NB4 (cell line): ENCODE data around the gene AIG1.

Experiments used
- DNase-seq: peaks from one replicate; pipeline ENCODE4 v3.0.0; 2010; ENCODE audit warnings: low read depth
- H3K4me3 ChIP-seq: one replicate; pipeline ENCODE4 v1.5.1; 2011; ENCODE audit warnings: mild to moderate bottlenecking, low read depth, low read length, moderate library complexity
- CTCF ChIP-seq: IDR thresholded peaks from one replicate; pipeline ENCODE4 v1.5.1; 2012; ENCODE audit warnings: low read depth, low read length
- MYC ChIP-seq: IDR thresholded peaks from 2 replicates; pipeline ENCODE4 v1.6.1; 2011; ENCODE audit warnings: low read depth, low read length
- POLR2A ChIP-seq: IDR thresholded peaks from 2 replicates; pipeline ENCODE4 v1.6.1; 2011; ENCODE audit warnings: mild to moderate bottlenecking; ENCODE audit not compliant: insufficient read length; ENCODE audit errors: extremely low read depth
- TF ChIP-seq, protein P1 (sequence below): IDR thresholded peaks from 2 replicates; pipeline ENCODE4 v1.6.1; 2011; ENCODE audit warnings: low read depth, low read length

Gene AIG1

GRCh38 chr6:143050509-143050908 lies 10.2 kb upstream of the AIG1 start:
- DNase-seq = no peak
- TF ChIP-seq, protein P1, sequence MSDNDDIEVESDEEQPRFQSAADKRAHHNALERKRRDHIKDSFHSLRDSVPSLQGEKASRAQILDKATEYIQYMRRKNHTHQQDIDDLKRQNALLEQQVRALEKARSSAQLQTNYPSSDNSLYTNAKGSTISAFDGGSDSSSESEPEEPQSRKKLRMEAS = no peak
- TF ChIP-seq CTCF (no peak), POLR2A (no peak), MYC (no peak)
- no peak overlapping the region for H3K4me3 ChIP-seq

GRCh38 chr6:143052282-143052681 lies 8.4 kb upstream of the AIG1 start:
- TF ChIP-seq, protein P1 = no peak
- no peak for TF ChIP-seq CTCF
- TF ChIP-seq MYC = no peak
- TF ChIP-seq POLR2A = no peak
- DNase-seq = no peak

GRCh38 chr6:143053856-143054255 lies 6.8 kb upstream of the AIG1 start:
- H3K4me3 ChIP-seq = no peak overlapping the region
- TF ChIP-seq, protein P1 = no peak
- TF ChIP-seq POLR2A = no peak
- no peak for TF ChIP-seq MYC
- no peak for TF ChIP-seq CTCF
- no peak for DNase-seq

More at GRCh38 chr6:143052282-143052681, 8.4 kb upstream of the AIG1 start:
- no peak overlapping the region for H3K4me3 ChIP-seq

DNA sequence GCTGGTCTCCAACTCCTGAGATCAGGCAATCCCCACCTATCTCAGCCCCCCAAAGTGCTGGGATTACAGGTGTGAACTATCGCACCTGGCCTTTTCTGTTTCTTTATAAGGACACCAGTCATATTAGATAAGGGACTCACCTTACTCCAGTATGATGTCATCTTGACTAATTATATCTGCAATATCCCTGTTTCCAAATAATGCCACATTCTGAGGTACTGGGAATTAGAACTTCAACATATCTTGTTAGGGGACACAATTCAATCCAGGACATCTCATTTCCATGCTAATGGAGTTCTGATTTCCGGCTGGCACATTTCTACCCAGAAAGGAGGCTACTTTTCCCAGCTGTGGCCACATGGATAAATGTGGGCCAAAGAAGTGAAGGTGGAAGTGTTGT lies 6.4 kb upstream of the AIG1 start:
- TF ChIP-seq POLR2A (no peak), MYC (no peak), CTCF (no peak)
- TF ChIP-seq, protein P1 = no peak
- DNase-seq = no peak
- H3K4me3 ChIP-seq = no peak overlapping the region

DNA sequence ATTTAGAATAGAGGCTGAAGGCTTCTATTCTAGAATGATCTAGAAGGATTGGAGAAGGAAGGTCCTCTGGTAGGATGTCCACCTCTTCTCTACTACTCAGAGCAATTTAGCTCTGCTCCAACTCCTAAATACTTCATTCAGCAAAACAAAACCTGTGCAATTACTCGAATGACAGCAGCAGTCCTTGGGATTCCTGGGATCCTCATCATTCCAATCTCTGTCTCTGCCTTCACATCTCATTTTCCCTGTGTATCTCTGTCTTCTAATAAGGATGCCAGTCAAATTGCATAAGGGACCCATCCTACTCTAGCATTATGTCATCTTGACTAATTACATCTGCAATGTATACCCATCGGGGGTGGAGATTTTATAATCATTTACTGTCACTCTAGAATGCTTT lies 5.5 kb upstream of the AIG1 start:
- no peak for DNase-seq
- TF ChIP-seq, protein P1 = no peak
- no peak for TF ChIP-seq CTCF
- no peak for TF ChIP-seq MYC
- TF ChIP-seq POLR2A = no peak
- no peak overlapping the region for H3K4me3 ChIP-seq

GRCh38 chr6:143055891-143056290 lies 4.8 kb upstream of the AIG1 start:
- no peak overlapping the region for H3K4me3 ChIP-seq
- no peak for DNase-seq
- TF ChIP-seq MYC (no peak), POLR2A (no peak), CTCF (no peak)
- TF ChIP-seq, protein P1 = no peak
